HUES6 (cell line): ENCODE measurements around the gene NECAB2.
"Not testable (repeated sequence)": the region's sequence is repeated elsewhere in the genome, so short reads cannot be mapped to it uniquely, and the experiment has no call there.

Source experiments
- H3K27ac ChIP-seq: 2 replicates; pipeline ENCODE4 v1.7.0; 2013; ENCODE audit warnings: low read depth, mild to moderate bottlenecking, low read length, inconsistent platforms
- H3K27me3 ChIP-seq: 2 replicates; pipeline ENCODE4 v1.6.1; 2013; ENCODE audit warnings: low read length; ENCODE audit not compliant: control insufficient read depth, insufficient read depth
- H3K36me3 ChIP-seq: 2 replicates; pipeline ENCODE4 v1.6.1; 2013; ENCODE audit warnings: low read length; ENCODE audit not compliant: control insufficient read depth, insufficient read depth
- H3K4me1 ChIP-seq: 2 replicates; pipeline ENCODE4 v1.6.1; 2013; ENCODE audit warnings: low read length; ENCODE audit not compliant: control insufficient read depth, insufficient read depth
- H3K4me3 ChIP-seq: 2 replicates; pipeline ENCODE4 v1.5.1; 2013; ENCODE audit warnings: low read depth, low read length
- H3K9ac ChIP-seq: one replicate; pipeline ENCODE4 v1.6.1; 2013; ENCODE audit warnings: mild to moderate bottlenecking, low read length
- H3K9me3 ChIP-seq: 2 replicates; pipeline ENCODE4 v1.6.1; 2013; ENCODE audit warnings: low read depth, low read length; ENCODE audit not compliant: control insufficient read depth, insufficient read depth

The NECAB2 gene

DNA sequence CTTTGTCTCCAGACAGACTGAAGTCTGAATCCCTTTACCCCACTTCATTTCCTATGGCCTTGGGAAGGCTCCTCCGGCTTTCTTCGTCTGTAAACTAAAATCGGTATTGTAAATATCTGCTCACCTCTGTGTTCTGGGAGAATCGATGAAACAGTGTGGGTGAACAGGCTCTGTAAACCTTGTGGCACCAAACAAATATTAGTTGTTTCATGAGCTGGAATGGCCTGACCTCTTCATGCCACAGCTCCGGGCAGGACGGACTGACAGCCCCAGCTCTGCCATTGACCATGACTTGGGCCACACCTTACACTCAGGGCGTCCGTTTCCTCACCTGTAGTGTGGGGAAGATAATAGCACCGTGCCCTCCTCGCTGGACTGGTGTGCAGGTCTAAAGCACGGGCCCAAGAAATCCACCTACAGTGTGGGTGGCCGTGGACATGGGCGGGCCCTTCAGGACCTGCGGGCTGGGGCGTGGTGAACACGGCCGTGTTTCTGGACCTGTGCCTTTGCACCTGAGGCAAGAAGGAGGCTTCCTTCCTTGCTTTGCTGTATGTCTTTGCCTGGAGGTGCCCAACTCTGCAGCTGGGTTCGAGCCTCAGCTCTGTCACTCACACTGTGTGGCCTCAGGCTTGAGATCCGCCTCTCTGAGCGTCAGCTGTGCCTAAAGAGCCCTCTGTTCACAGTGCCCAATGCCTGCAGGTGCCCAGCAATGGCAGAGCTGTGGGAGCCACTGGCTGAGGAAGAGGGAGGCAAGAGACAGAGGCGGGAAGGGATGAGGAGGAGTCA is 21.1 kb upstream of the NECAB2 start:
- no peaks in the 10 kb centered on the region for H3K27me3 ChIP-seq
- H3K4me3 ChIP-seq: no peak overlapping the region
- no peak overlapping the region for H3K27ac ChIP-seq
- H3K36me3 ChIP-seq: no peaks in the 10 kb centered on the region
- peaks cover 3% of the 10 kb centered on the region; the same call in 1 of the 2 replicates for H3K9me3 ChIP-seq
- H3K9ac ChIP-seq: no peak overlapping the region
- no peaks in the 10 kb centered on the region for H3K4me1 ChIP-seq

DNA sequence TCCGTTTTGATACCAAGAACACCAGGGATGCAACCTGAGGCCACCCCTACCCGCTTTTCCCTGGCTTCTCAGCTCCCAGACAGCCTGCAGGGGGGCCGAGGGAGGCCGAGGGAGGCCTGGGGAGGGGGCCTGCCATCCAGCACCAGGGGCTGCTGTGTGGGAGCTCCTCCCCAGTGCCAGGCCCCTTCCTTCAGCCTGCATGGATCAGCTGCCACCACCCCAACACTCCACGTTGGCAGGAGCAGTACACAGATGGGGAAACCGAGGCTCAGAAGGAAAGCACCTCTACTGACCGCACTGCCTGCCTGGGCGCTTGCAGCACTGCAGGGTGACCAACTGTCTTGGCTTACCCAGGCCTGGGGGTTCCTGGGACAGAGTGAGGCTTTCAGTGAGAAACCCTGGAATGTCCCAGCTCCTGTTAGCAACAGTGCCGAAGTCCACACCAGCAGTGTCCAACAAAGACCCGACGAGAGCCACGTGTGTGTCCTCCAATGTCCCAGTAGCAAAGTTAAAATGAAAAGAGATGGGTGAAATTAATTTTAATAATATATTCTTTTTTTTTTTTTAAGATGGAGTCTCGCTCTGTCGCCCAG is 20.3 kb upstream of the NECAB2 start:
- Histone ChIP-seq H3K4me3 (no peak overlapping the region), H3K27me3 (no peaks in the 10 kb centered on the region), H3K27ac (no peak overlapping the region), H3K4me1 (no peaks in the 10 kb centered on the region), H3K36me3 (no peaks in the 10 kb centered on the region), H3K9me3 (peaks cover 3% of the 10 kb centered on the region; the same call in 1 of the 2 replicates), H3K9ac (no peak overlapping the region)

DNA sequence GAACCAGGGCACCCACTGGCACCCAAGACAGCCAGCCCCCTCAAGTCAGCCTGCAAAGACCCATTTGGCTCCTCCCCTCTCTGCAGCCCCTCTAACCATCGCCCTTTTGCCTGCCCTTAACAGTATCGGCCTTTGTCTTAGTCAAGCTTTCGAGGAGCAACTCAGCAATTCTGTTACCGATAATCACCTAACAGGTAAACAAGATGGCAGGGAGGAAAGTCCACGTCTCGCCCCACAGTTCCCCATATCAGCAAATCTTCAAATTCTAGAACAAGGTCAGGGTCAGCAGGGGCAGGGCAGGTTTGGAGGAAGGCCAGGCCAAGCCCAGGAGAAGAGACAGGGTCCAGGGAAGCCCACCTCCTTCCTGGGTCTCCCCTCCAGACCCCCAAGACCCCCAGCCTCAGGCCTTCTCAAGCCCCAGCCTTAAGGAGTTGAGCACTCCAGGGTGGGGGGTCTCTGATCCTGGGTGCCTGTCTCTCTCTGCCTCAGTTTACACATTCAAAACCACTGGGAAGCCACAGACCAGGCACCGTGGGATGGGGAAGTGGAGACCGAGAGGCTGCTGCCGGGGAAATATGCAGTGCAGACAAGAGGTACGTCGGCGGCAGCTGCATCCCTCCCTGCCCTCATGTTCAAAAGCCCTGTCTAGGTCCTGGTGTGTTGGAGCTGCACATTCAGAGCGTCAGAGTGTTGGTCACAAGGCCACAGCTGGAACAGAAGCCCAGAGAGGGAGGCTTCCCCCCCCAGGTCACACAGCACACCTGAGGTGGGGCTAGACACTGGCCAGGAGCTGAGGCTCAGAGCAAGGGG is 18.9 kb upstream of the NECAB2 start:
- H3K4me3 ChIP-seq: no peak overlapping the region
- no peak overlapping the region for H3K9ac ChIP-seq
- H3K27me3 ChIP-seq: no peaks in the 10 kb centered on the region; the same call in 1 of the 2 replicates
- H3K4me1 ChIP-seq: peaks cover 4% of the 10 kb centered on the region; the same call in 1 of the 2 replicates
- H3K27ac ChIP-seq: no peak overlapping the region
- no peaks in the 10 kb centered on the region for H3K36me3 ChIP-seq
- peaks cover 3% of the 10 kb centered on the region; the same call in 1 of the 2 replicates for H3K9me3 ChIP-seq

DNA sequence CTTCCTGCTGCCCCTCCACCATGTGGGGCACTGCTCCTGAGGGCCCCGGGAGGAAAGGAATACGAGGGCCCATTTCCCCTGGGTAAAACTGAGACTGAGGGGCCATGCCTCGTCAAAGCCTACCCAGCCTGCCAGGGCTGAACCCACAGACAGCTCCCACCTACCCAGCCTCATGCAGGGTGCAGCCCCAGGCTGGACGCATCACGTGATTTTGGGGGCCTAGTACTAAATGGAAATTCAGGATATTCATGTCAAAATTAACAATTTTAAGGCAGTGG is 18.4 kb upstream of the NECAB2 start:
- Histone ChIP-seq H3K4me1 (peaks cover 9% of the 10 kb centered on the region; the same call in 1 of the 2 replicates), H3K4me3 (no peak overlapping the region), H3K27ac (no peak overlapping the region), H3K9me3 (peaks cover 3% of the 10 kb centered on the region; the same call in 1 of the 2 replicates), H3K27me3 (peaks cover 3% of the 10 kb centered on the region; the same call in 1 of the 2 replicates), H3K9ac (no peak overlapping the region), H3K36me3 (no peaks in the 10 kb centered on the region)

DNA sequence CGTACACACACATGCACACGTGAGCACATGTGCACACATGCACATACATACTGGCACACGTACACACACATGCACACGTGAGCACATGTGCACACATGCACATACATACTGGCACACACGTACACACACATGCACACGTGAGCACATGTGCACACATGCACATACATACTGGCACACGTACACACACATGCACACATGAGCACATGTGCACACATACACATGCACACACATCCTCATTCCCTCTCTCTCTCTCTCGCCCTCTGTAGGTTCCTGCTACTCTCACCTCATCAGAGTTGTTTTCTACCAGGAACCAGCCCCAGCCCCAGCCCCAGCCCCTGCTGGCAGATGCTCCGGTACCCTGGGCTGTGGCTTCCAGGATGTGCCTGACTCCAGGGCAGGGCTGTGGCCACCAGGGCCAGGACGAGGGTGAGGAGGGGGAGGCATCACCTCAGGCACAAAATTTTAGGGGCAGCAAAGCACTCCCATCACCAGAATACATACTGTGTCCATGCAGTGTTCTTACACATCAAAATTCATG is 17.1 kb upstream of the NECAB2 start:
- H3K4me1 ChIP-seq: peaks cover 11% of the 10 kb centered on the region; the same call in 1 of the 2 replicates
- H3K4me3 ChIP-seq, H3K9me3 ChIP-seq, H3K27me3 ChIP-seq, H3K27ac ChIP-seq, H3K9ac ChIP-seq, H3K36me3 ChIP-seq: not testable (repeated sequence)

DNA sequence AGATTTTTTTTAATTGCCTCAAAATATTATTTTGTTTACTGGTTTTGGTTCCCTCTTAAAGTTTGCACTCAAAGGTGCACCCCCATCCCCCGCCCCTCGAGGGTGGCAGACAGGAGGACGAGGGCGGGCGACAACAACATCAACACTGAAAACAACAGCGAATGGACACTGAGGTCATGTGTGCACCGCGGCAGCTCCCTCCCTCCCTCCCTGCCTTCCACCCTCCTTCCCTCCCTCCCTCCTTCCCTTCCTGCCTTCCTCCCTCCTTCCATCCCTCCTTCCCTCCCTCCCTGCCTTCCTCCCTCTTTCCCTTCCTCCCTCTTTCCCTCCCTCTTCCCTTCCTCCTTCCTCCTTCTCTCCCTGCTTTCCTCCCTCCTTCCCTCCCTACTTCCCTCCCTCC is 16.5 kb upstream of the NECAB2 start:
- H3K27me3 ChIP-seq: peaks cover 5% of the 10 kb centered on the region; the same call in 1 of the 2 replicates
- H3K4me3 ChIP-seq: no peak overlapping the region
- peaks cover 3% of the 10 kb centered on the region; the same call in 1 of the 2 replicates for H3K9me3 ChIP-seq
- no peaks in the 10 kb centered on the region for H3K36me3 ChIP-seq
- H3K27ac ChIP-seq: no peak overlapping the region
- H3K9ac ChIP-seq: no peak overlapping the region
- peaks cover 11% of the 10 kb centered on the region; the same call in 1 of the 2 replicates for H3K4me1 ChIP-seq

DNA sequence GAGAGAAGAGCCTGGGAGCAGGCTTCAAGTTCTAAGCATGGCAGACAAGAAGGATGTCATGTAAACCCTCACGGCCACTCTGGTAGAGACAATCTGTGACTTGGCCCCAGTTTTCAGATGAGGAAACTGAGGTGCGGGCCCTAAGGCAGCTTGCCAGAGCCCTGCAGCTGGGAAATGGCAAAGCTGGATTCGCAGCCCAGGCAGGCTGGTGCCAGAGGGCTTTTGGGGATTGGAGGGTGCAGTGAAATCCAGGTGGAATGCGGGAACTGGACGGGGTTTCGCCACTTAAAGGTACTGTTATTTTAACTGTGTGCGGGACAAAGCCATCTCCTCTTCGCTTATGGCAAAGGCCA is 15.5 kb upstream of the NECAB2 start:
- Histone ChIP-seq H3K4me3 (peak overlapping the region; percentile 59; the same call in 1 of the 2 replicates), H3K9me3 (peaks cover 3% of the 10 kb centered on the region; the same call in 1 of the 2 replicates), H3K9ac (no peak overlapping the region), H3K27me3 (peaks cover 5% of the 10 kb centered on the region; the same call in 1 of the 2 replicates), H3K4me1 (peaks cover 11% of the 10 kb centered on the region; the same call in 1 of the 2 replicates), H3K27ac (no peak overlapping the region), H3K36me3 (no peaks in the 10 kb centered on the region)

DNA sequence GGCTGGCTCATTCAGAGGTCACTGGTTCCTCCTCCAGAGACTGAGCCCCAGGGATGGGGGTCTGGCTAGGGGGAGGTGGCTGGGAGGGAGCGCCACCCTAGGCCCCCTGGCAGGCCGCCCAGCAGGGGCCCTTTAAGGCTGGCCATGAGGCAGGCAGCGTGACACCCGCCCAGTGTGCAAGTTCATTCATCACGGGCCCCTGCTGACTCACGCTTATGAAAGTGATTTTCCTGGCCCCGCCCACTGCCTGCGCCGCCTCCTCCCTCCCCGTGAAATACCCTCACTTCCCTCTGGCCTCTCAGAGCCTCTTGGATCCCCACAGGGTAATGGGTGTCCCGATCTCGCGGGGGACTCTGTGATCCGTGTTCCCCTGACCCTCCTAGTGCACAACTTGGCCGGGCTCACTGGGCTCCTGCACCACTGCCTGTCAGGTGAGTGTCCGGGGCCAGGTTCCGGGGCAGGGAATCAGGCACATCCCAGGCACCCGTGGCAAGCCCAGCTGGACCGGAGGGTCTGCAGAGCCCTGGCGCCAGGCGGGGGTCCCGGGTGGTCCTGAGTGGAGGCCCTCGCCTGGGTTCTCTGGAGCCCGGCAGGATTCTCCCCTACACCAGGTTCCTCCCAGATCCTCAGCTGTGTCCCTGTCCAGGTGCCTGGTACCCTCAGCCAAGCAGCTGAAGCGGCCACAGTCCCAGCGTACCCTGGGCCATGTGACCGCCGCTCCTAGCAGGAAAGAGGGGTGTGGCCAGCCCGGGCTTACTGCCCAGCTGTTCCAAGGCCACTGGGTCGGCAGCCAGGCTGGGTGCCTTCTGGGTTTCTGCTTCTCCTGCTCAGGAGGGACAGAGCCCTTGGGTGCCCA is 14.9 kb upstream of the NECAB2 start, which contains the start of gene OSGIN1:
OSGIN1 (plus strand) TSS at position 301 of the 856 bp plus-strand sequence. CDS start 4,432 bp downstream, outside the sequence.
- Histone ChIP-seq H3K4me3 (peak within 1 kb of the TSS; percentile 59), H3K9me3 (peaks cover 3% of the 10 kb centered on the region; the same call in 1 of the 2 replicates), H3K36me3 (no peaks in the 10 kb centered on the region), H3K27ac (no peak within 1 kb of the TSS), H3K4me1 (peaks cover 11% of the 10 kb centered on the region; the same call in 1 of the 2 replicates), H3K9ac (peak within 1 kb of the TSS; percentile 39), H3K27me3 (peaks cover 5% of the 10 kb centered on the region; the same call in 1 of the 2 replicates)

DNA sequence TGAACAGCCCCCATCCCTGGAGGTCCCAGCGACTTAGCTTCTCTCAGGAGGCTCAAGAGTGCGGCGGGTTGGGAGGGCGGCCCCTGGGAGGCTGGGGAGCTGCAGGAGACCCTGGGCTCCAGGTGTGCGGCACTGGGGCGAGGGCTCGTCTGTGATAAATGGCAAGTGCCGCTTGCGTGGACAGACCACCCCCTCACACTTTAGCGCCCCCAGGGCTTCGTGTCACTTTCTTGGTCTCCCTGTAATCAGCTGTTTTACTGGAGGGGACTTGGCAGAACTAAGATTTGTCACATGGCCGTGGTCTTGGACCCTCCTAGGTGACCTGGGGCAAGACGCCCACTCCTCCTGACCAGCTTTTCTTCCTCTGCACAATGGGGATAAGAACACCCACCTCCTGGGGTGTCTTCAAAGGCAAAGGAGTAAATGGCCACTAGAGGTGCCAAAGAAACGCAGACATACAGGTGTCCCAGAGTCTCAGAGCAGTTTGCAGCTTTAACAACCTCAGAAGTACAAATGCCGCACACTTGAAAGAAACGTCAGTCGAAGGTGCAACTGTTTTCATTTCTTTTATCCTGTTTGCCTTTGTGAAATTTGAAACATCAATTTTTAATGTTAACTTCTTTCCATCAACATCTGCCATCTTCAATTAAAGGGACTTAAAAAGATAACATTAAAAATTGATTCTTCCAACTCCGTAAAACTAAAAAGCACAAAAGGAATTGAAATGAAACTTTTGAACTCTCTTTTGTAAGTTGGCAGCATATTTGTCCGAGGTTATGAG is 14.1 kb upstream of the NECAB2 start:
- peaks cover 5% of the 10 kb centered on the region; the same call in 1 of the 2 replicates for H3K27me3 ChIP-seq
- H3K27ac ChIP-seq: no peak overlapping the region
- peaks cover 11% of the 10 kb centered on the region; the same call in 1 of the 2 replicates for H3K4me1 ChIP-seq
- no peaks in the 10 kb centered on the region for H3K36me3 ChIP-seq
- peak overlapping the region; percentile 59 for H3K4me3 ChIP-seq
- peaks cover 3% of the 10 kb centered on the region; the same call in 1 of the 2 replicates for H3K9me3 ChIP-seq
- no peak overlapping the region for H3K9ac ChIP-seq
